Activated CD8-positive, alpha-beta memory T cell treated with anti-CD3 and anti-CD28 coated beads, Interleukin-2, amount 10 ng/mL, durations not matched to agents 7 days and 5 days (primary cell): ENCODE measurements around the gene ADARB2. TPM values are rescaled to one million over a fixed set of nuclear protein-coding genes. Genes with fewer than 3 reads are reported as not detected.
"Not testable (repeated sequence)": the region's sequence is repeated elsewhere in the genome, so short reads cannot be mapped to it uniquely, and the experiment has no call there.

Experiments used
- ATAC-seq: fragments of 150-1000 bp; cut with Tn5 transposase; one replicate; pipeline ENCODE4 v1.10.0; 2021; ENCODE audit warnings: moderate library complexity
- CTCF ChIA-PET: fragments of 350-600 bp; sonication (Branson Sonifier 250); formaldehyde crosslinking; loops from one replicate; lab custom pipeline; 2021; ENCODE audit warnings: antibody characterized with exemption; lab: Charles Lee
- DNase-seq: peaks from one replicate; pipeline ENCODE4 v3.0.0-alpha.2; 2020
- H3K27ac Mint-ChIP-seq: one replicate; pipeline ENCODE4 v1.8.0; 2021; ENCODE audit warnings: mild to moderate bottlenecking, mixed read lengths
- H3K27me3 Mint-ChIP-seq: one replicate; pipeline ENCODE4 v1.8.0; 2021; ENCODE audit warnings: mixed read lengths
- H3K36me3 Mint-ChIP-seq: one replicate; pipeline ENCODE4 v1.8.0; 2021; ENCODE audit warnings: mild to moderate bottlenecking, mixed read lengths
- H3K4me1 Mint-ChIP-seq: one replicate; pipeline ENCODE4 v1.8.0; 2021; ENCODE audit warnings: mixed read lengths
- H3K4me3 Mint-ChIP-seq: one replicate; pipeline ENCODE4 v1.8.0; 2021; ENCODE audit warnings: mild to moderate bottlenecking, moderate library complexity, mixed read lengths
- H3K9me3 Mint-ChIP-seq: one replicate; pipeline ENCODE4 v1.8.0; 2022; ENCODE audit warnings: low read depth, mixed read lengths
- total RNA-seq, 2 experiments: library from RNA; stranded (reverse); gene quantifications; one replicate each; pipeline ENCODE4 v1.2.3, GENCODE V29; 2021

The ADARB2 gene
- total RNA-seq, 2 experiments from 2014 or later = not detected

- H3K4me1 Mint-ChIP-seq = no peaks in the 10 kb centered on the region
- H3K36me3 Mint-ChIP-seq = no peaks in the 10 kb centered on the region
- peaks cover 28% of the 10 kb centered on the region for H3K27me3 Mint-ChIP-seq
- H3K4me3 Mint-ChIP-seq = no peak overlapping the region
- no peak for DNase-seq
- H3K9me3 Mint-ChIP-seq = no peaks in the 10 kb centered on the region
- H3K27ac Mint-ChIP-seq = no peak overlapping the region
- CTCF ChIA-PET = no interaction called here
- no peak for ATAC-seq
These were observed 381.0 kb downstream of the ADARB2 start for GRCh38 chr10:1356349-1356748.

GRCh38 chr10:1354809-1355710, 382.3 kb downstream of the ADARB2 start:
- CTCF ChIA-PET = interaction anchor here (0.7 to 1.1 kb wide), 3 partner anchors 11 to 14 kb away, joined by 3 to 5 read pairs (median 3); no protein-coding TSS in a partner anchor
- no peaks in the 10 kb centered on the region for H3K36me3 Mint-ChIP-seq
- no peak overlapping the region for H3K27ac Mint-ChIP-seq
- DNase-seq = no peak
- no peak for ATAC-seq
- no peaks in the 10 kb centered on the region for H3K4me1 Mint-ChIP-seq
- peaks cover 25% of the 10 kb centered on the region for H3K27me3 Mint-ChIP-seq
- H3K9me3 Mint-ChIP-seq = no peaks in the 10 kb centered on the region
- no peak overlapping the region for H3K4me3 Mint-ChIP-seq

- DNase-seq, H3K27me3 Mint-ChIP-seq, H3K36me3 Mint-ChIP-seq, H3K4me1 Mint-ChIP-seq, H3K27ac Mint-ChIP-seq, H3K4me3 Mint-ChIP-seq, CTCF ChIA-PET, H3K9me3 Mint-ChIP-seq, ATAC-seq: not testable (repeated sequence)
These were observed 385.0 kb downstream of the ADARB2 start for GRCh38 chr10:1352296-1352695.

GRCh38 chr10:1348773-1349050, 388.6 kb downstream of the ADARB2 start:
- DNase-seq (no peak), ATAC-seq (no peak)
- Mint-ChIP-seq H3K36me3 (no peaks in the 10 kb centered on the region), H3K27me3 (no peaks in the 10 kb centered on the region), H3K4me1 (peaks cover 3% of the 10 kb centered on the region), H3K4me3 (no peak overlapping the region), H3K27ac (no peak overlapping the region), H3K9me3 (no peaks in the 10 kb centered on the region)
- CTCF ChIA-PET = no interaction called here

DNA sequence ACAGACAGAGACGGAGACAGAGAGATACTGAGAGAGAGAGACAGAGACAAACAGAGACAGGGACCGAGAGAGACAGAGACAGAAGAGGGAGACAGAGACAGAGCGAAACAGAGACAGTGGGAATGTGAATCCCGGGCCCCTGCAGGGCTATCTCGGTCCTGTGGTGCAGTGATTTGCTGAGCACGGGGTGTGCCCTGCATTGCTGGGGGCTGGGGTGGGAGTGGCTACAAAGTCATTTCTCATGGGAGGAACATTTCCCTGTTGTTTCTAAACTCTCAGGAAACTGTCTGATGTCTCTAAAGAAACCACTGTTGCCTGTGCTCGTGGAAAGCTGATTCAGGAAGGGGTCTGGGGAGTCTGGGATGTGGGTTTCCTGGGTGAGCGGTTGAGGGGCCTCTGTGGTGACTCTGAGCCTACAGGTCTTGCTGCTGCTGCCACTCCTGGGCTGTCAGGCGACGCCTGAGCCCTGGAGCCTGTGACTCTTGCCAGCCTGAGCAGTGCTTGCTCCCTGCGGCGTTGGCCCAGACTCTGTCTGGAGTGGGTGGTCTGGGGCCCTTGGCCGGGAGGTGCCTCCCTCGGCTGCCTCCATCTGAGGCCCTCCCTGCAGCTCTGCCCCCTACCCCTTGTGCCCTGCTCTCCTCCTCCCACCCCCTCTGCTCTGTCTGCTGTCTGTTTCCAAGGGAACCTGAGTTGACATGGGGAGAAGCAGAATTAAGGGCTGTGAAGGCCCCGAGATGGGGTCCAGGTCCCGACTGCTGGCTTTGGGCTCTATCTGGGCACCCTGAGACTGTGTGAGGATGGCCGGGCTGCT, 389.2 kb downstream of the ADARB2 start:
- Mint-ChIP-seq H3K27ac (no peak overlapping the region), H3K9me3 (no peaks in the 10 kb centered on the region), H3K4me3 (no peak overlapping the region), H3K36me3 (no peaks in the 10 kb centered on the region), H3K4me1 (peaks cover 3% of the 10 kb centered on the region), H3K27me3 (no peaks in the 10 kb centered on the region)
- CTCF ChIA-PET = no interaction called here
- ATAC-seq (no peak), DNase-seq (no peak)

DNA sequence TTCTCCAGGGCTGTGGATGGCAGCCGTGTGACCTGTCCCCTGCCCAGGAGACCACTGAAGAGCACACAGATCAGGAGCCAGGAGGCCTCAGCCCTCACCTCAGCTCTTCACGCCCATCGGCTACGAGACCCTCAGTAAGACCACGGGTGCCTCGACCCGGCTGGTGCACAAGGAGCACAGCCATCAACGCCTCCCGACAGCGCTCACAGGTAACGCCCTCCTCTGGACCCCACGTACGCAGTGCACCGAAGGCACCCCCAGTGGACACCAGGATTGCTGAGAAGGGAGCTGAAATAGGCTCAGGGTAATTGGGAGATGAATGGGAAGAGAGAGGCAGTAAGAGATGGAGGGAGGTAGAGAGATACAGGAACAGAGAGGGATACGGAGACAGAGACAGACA, 389.8 kb downstream of the ADARB2 start:
- H3K9me3 Mint-ChIP-seq = no peaks in the 10 kb centered on the region
- no peak overlapping the region for H3K27ac Mint-ChIP-seq
- H3K36me3 Mint-ChIP-seq = no peaks in the 10 kb centered on the region
- H3K27me3 Mint-ChIP-seq = no peaks in the 10 kb centered on the region
- no peak for DNase-seq
- CTCF ChIA-PET = interaction anchor here (1.0 kb wide), 1 partner anchor 21 kb away, joined by 3 read pairs; no protein-coding TSS in a partner anchor
- no peak for ATAC-seq
- H3K4me3 Mint-ChIP-seq = no peak overlapping the region
- peaks cover 3% of the 10 kb centered on the region for H3K4me1 Mint-ChIP-seq

GRCh38 chr10:1346201-1346600, 391.1 kb downstream of the ADARB2 start:
- ATAC-seq (no peak), DNase-seq (no peak)
- H3K9me3 Mint-ChIP-seq = peaks cover 2% of the 10 kb centered on the region
- CTCF ChIA-PET = interaction anchor here (1.0 kb wide), 1 partner anchor 23 kb away, joined by 3 read pairs; no protein-coding TSS in a partner anchor
- H3K36me3 Mint-ChIP-seq = no peaks in the 10 kb centered on the region
- H3K27ac Mint-ChIP-seq = no peak overlapping the region
- no peak overlapping the region for H3K4me3 Mint-ChIP-seq
- H3K27me3 Mint-ChIP-seq = no peaks in the 10 kb centered on the region
- H3K4me1 Mint-ChIP-seq = peaks cover 3% of the 10 kb centered on the region

GRCh38 chr10:1345368-1345767, 392.0 kb downstream of the ADARB2 start:
- no peak for ATAC-seq
- Mint-ChIP-seq H3K4me3 (no peak overlapping the region), H3K27me3 (no peaks in the 10 kb centered on the region), H3K4me1 (peaks cover 3% of the 10 kb centered on the region), H3K9me3 (peaks cover 5% of the 10 kb centered on the region), H3K27ac (no peak overlapping the region), H3K36me3 (no peaks in the 10 kb centered on the region)
- DNase-seq = no peak
- CTCF ChIA-PET = no interaction called here

GRCh38 chr10:1344846-1345245, 392.5 kb downstream of the ADARB2 start:
- DNase-seq (no peak), ATAC-seq (no peak)
- H3K27ac Mint-ChIP-seq = no peak overlapping the region
- CTCF ChIA-PET = no interaction called here
- H3K4me3 Mint-ChIP-seq = no peak overlapping the region
- peaks cover 3% of the 10 kb centered on the region for H3K4me1 Mint-ChIP-seq
- peaks cover 5% of the 10 kb centered on the region for H3K9me3 Mint-ChIP-seq
- no peaks in the 10 kb centered on the region for H3K27me3 Mint-ChIP-seq
- H3K36me3 Mint-ChIP-seq = no peaks in the 10 kb centered on the region

DNA sequence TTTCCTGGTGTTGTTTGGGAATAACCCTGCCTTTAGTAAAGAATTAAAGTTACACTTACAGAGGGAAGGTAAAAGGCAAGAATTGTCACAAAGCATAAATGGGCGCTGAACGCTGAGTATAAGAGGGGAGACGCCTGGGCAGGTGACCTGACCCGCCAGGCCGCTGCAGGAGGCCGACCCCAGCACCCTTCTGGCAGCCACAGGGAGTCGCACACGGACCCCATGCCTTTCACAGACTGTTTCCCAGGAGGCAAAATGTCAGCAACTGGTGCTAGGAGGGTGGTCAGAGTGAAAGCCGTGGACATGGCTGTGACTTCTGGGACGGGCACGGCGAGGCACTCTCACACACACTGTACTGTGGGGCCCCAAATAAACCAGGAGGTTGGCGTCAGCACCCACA, 392.9 kb downstream of the ADARB2 start:
- no peaks in the 10 kb centered on the region for H3K36me3 Mint-ChIP-seq
- no peaks in the 10 kb centered on the region for H3K27me3 Mint-ChIP-seq
- H3K4me3 Mint-ChIP-seq = no peak overlapping the region
- no peak overlapping the region for H3K27ac Mint-ChIP-seq
- DNase-seq (no peak), ATAC-seq (no peak)
- peaks cover 3% of the 10 kb centered on the region for H3K4me1 Mint-ChIP-seq
- H3K9me3 Mint-ChIP-seq = peaks cover 5% of the 10 kb centered on the region
- CTCF ChIA-PET = no interaction called here

GRCh38 chr10:1343176-1343575, 394.1 kb downstream of the ADARB2 start:
- ATAC-seq (no peak), DNase-seq (no peak)
- H3K27me3 Mint-ChIP-seq = no peaks in the 10 kb centered on the region
- CTCF ChIA-PET = no interaction called here
- peaks cover 3% of the 10 kb centered on the region for H3K4me1 Mint-ChIP-seq
- no peak overlapping the region for H3K4me3 Mint-ChIP-seq
- H3K27ac Mint-ChIP-seq = no peak overlapping the region
- no peaks in the 10 kb centered on the region for H3K36me3 Mint-ChIP-seq
- H3K9me3 Mint-ChIP-seq = peaks cover 5% of the 10 kb centered on the region

GRCh38 chr10:1341052-1341451, 396.3 kb downstream of the ADARB2 start:
- DNase-seq, ATAC-seq, H3K27me3 Mint-ChIP-seq, H3K27ac Mint-ChIP-seq, H3K4me3 Mint-ChIP-seq, CTCF ChIA-PET, H3K9me3 Mint-ChIP-seq, H3K36me3 Mint-ChIP-seq, H3K4me1 Mint-ChIP-seq: not testable (repeated sequence)

DNA sequence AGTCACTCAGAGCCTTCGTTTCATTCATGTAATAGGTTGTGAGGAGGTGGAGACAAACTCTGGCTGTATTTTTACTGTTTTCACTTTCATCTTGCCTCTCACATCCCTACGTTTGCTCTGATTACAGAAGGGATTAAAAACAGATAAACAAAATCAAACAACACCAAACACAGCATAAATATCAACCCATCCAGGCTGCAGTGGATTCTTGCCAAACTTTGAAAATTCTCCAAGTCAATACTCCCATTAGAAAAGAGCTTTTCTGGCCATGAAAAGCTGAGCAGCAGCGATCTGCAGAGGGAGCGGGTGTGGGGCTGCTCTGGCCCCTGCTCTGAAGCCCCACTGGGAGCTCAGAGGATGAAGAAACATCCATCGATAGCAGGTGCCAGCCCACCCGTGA, 397.9 kb downstream of the ADARB2 start:
- DNase-seq (no peak), ATAC-seq (no peak)
- H3K27me3 Mint-ChIP-seq = peaks cover 3% of the 10 kb centered on the region
- peaks cover 5% of the 10 kb centered on the region for H3K9me3 Mint-ChIP-seq
- H3K4me1 Mint-ChIP-seq = no peaks in the 10 kb centered on the region
- H3K27ac Mint-ChIP-seq = no peak overlapping the region
- CTCF ChIA-PET = no interaction called here
- no peaks in the 10 kb centered on the region for H3K36me3 Mint-ChIP-seq
- H3K4me3 Mint-ChIP-seq = no peak overlapping the region

DNA sequence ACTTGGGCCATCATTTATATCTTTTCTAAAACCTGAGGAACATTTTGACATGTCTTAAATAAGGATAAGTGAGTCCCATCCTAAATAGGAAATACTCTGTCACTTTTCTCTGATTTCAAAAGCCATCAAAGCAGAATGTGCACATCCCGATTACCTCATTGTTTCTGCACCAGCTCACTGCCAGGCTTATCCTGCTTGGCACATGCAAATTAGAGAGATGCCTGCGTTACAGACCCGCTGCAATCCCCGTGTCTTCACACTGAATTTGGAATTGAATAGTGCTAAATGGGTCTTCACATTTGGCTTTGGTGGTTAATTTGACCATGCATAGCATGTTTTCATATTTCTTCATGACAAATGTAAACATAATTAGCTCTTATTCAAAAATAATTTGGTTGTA, 401.7 kb downstream of the ADARB2 start:
- Mint-ChIP-seq H3K9me3 (no peaks in the 10 kb centered on the region), H3K27me3 (peaks cover 18% of the 10 kb centered on the region), H3K4me3 (no peak overlapping the region), H3K36me3 (no peaks in the 10 kb centered on the region), H3K4me1 (no peaks in the 10 kb centered on the region), H3K27ac (no peak overlapping the region)
- ATAC-seq (no peak), DNase-seq (no peak)
- CTCF ChIA-PET = no interaction called here
